ENCODE results near the gene IL17REL. TPM values are rescaled to one million over a fixed set of nuclear protein-coding genes. Genes with fewer than 3 reads are reported as not detected.

Gene IL17REL
- total and polyA plus RNA-seq, 2 of the 13 experiments (the other 11 are each of a cell fraction or from before 2014, with no cell fraction given): not detected

- TF ChIP-seq EP300 (IDR thresholded peaks at IDR 0.05; ENCODE audit: low read depth in 2 of 2, low read length in 2 of 2): peak; percentile 8 to 76; a peak in 2 of 4 replicates
- peak; percentile 82 for TF ChIP-seq EP300 (CRISPR knock-in tag; IDR thresholded peaks at IDR 0.05; ENCODE audit: borderline replicate concordance)
- TF ChIP-seq UBTF (CRISPR knock-in tag; IDR thresholded peaks at IDR 0.05): peak; percentile 77
- no peak for TF ChIP-seq ZNF782 (CRISPR knock-in tag; IDR thresholded peaks at IDR 0.05; ENCODE audit: borderline replicate concordance)
- no peak for TF ChIP-seq POLR2G (IDR thresholded peaks at IDR 0.05; ENCODE audit: low read depth, low read length)
- TF ChIP-seq RXRB (CRISPR knock-in tag; IDR thresholded peaks at IDR 0.05; ENCODE audit: borderline replicate concordance): peak; percentile 65
- TF ChIP-seq JUN (CRISPR knock-in tag; IDR thresholded peaks at IDR 0.05): peak; percentile 98
- peak; percentile 40; the same call in 1 of the 2 replicates for TF ChIP-seq ZNF609 (CRISPR knock-in tag; IDR thresholded peaks at IDR 0.05; ENCODE audit: borderline replicate concordance)
- peak; percentile 47; the same call in 1 of the 2 replicates for TF ChIP-seq ZNF350 (CRISPR knock-in tag; IDR thresholded peaks at IDR 0.05; ENCODE audit: borderline replicate concordance, low read depth)
- 0 out of 2 replicates have a peak, but pooled peaks have one; percentile 30 for TF ChIP-seq AFF4 (CRISPR knock-in tag; IDR thresholded peaks at IDR 0.05)
- TF ChIP-seq DPF2 (CRISPR knock-in tag; IDR thresholded peaks at IDR 0.05; ENCODE audit: borderline replicate concordance, low read depth): peak; percentile 75
- 0 out of 2 replicates have a peak, but pooled peaks have one; percentile 31 for TF ChIP-seq ZGPAT (CRISPR knock-in tag; IDR thresholded peaks at IDR 0.05)
- TF ChIP-seq SRF (IDR thresholded peaks at IDR 0.05; ENCODE audit: low read depth, low read length): no peak
- peak; percentile 75; the same call in 1 of the 2 replicates for TF ChIP-seq ZBTB20 (CRISPR knock-in tag; IDR thresholded peaks at IDR 0.05; ENCODE audit: borderline replicate concordance, low read depth)
Observed at GRCh38 chr22:49951986-49952896, 60.3 kb downstream of the IL17REL start (continued).

Data from HepG2 (cell line).